ENCODE measurements around the gene C1QTNF12.

DNA sequence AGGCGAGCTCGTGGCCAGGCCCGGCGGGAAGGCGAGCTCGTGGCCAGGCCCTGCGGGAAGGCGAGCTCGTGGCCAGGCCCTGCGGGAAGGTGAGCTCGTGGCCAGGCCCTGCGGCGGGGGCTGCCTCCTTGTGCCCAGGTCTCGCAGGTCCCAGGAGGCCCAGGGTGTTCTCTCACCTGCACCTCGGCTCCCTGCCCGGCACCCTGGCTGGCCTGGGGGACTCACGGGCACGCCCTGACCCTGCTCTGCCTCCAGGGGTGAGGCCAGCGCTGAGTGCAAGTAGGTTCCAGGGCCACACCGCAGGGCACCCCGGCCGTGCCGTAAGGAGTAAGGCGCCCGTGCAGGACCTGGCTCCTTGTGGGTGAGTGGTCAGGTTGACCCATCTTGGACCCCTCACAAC lies 19.1 kb downstream of the C1QTNF12 start:
- TF ChIP-seq POLR2AphosphoS5 (IDR thresholded peaks at IDR 0.05; ENCODE audit: borderline replicate concordance, low read depth, low read length): no peak
- TF ChIP-seq EZH2 (IDR thresholded peaks at IDR 0.05): no peak
